Panc1 (cell line): Measurements from ENCODE around the gene C19orf44. TPM values are rescaled to one million over a fixed set of nuclear protein-coding genes. Genes with fewer than 3 reads are reported as not detected.
A peak's percentile ranks its signal among the peaks of the same experiment; 100 is the strongest.
"Not testable (repeated sequence)": the region's sequence is repeated elsewhere in the genome, so short reads cannot be mapped to it uniquely, and the experiment has no call there.

Experiments used
- ATAC-seq: fragments of 200-7000 bp; cut with Tn5 transposase; 2 replicates; pipeline ENCODE4 v1.9.1; 2020; ENCODE audit warnings: mild to moderate bottlenecking, moderate library complexity
- BruUV-seq: library from RNA; stranded (reverse); fragments of 400-500 nt; replicated peaks from 2 replicates; lab custom pipeline; 2021; lab: Mats Ljungman, UMichigan
- CTCF ChIA-PET: fragments of 300-600 bp; sonication (Branson Sonifier 250); formaldehyde crosslinking; loops from one replicate; lab custom pipeline; 2022; ENCODE audit warnings: antibody characterized with exemption; lab: Charles Lee
- POLR2A ChIA-PET: fragments of 300-600 bp; sonication (Branson Sonifier 250); formaldehyde crosslinking; loops from one replicate; lab custom pipeline; 2022; ENCODE audit warnings: antibody characterized with exemption; lab: Charles Lee
- DNase-seq: peaks from one replicate; pipeline ENCODE4 v3.0.0-alpha.2; 2010; ENCODE audit warnings: low read depth, low spot score
- H3K27ac ChIP-seq: 2 replicates; pipeline ENCODE4 v1.5.1; 2011; ENCODE audit warnings: mild to moderate bottlenecking, low read length, inconsistent platforms
- H3K27me3 ChIP-seq: fragments of 200-500 bp; sonication (Bioruptor generic); 2 replicates; pipeline ENCODE4 v1.6.0; 2014; ENCODE audit warnings: low read length, inconsistent platforms; ENCODE audit not compliant: control insufficient read depth, insufficient read depth
- H3K36me3 ChIP-seq: fragments of 200-500 bp; sonication (Bioruptor generic); 2 replicates; pipeline ENCODE4 v1.5.1; 2014; ENCODE audit warnings: inconsistent platforms, mild to moderate bottlenecking, low read length, moderate library complexity; ENCODE audit not compliant: control insufficient read depth, insufficient read depth
- H3K4me1 ChIP-seq: 2 replicates; pipeline ENCODE4 v1.5.1; 2011; ENCODE audit warnings: inconsistent platforms, mild to moderate bottlenecking, low read length, moderate library complexity; ENCODE audit not compliant: control insufficient read depth, insufficient read depth
- H3K4me3 ChIP-seq, 2 experiments: 2 replicates each; pipeline ENCODE4 v1.5.1; 2011 to 2012; ENCODE audit warnings: low read depth in 2 of 2, low read length in 2 of 2, mild to moderate bottlenecking in 2 of 2, inconsistent platforms in 1 of 2, moderate library complexity in 1 of 2
- H3K9me3 ChIP-seq: fragments of 200-500 bp; sonication (Bioruptor generic); 2 replicates; pipeline ENCODE4 v1.5.1; 2014; ENCODE audit warnings: low read depth, mild to moderate bottlenecking, inconsistent platforms, low read length, moderate library complexity; ENCODE audit not compliant: control insufficient read depth, insufficient read depth
- CTCF ChIP-seq: fragments of 450-650 bp; IDR thresholded peaks from 2 replicates; pipeline ENCODE4 v1.5.1; 2017; ENCODE audit warnings: mild to moderate bottlenecking
- POLR2AphosphoS5 ChIP-seq: IDR thresholded peaks from 2 replicates; pipeline ENCODE4 v1.6.1; 2012; ENCODE audit warnings: mild to moderate bottlenecking, low read depth, low read length, moderate library complexity
- REST ChIP-seq, 2 experiments: IDR thresholded peaks; 2 replicates each; pipeline ENCODE4 v1.6.1; 2011 to 2012; ENCODE audit warnings: low read depth in 2 of 2, control low read depth in 1 of 2, low read length in 1 of 2, mild to moderate bottlenecking in 1 of 2, moderate library complexity in 1 of 2; ENCODE audit not compliant: insufficient read depth in 1 of 2
- SIN3A ChIP-seq: IDR thresholded peaks from 2 replicates; pipeline ENCODE4 v1.6.1; 2012; ENCODE audit warnings: low read depth, mild to moderate bottlenecking, low read length, moderate library complexity, borderline replicate concordance; ENCODE audit not compliant: insufficient read depth
- TCF7L2 ChIP-seq: IDR thresholded peaks from 2 replicates; pipeline ENCODE4 v1.6.1; 2011; ENCODE audit warnings: mild to moderate bottlenecking, low read depth, low read length, inconsistent platforms
- in situ Hi-C: cut with HindIII; loops from 2 replicates; pipeline ENCODE4 v1.10.0; 2016; ENCODE audit warnings: low sequenced_read_pairs, low pct_unique_long_range_greater_than_20kb
- intact Hi-C: fragments of 100-400 bp; cut with micrococcal nuclease; formaldehyde crosslinking; loops from one replicate; pipeline ENCODE4 v1.10.0; 2022; ENCODE audit not compliant: unreplicated experiment
- total RNA-seq: library from RNA; stranded (reverse); gene quantifications from one replicate; pipeline ENCODE4 v1.2.1, GENCODE V29; 2021; ENCODE audit not compliant: unreplicated experiment

C19orf44 gene
- total RNA-seq, 1 experiment from 2014 or later: 4.4 TPM

- Histone ChIP-seq H3K27me3 (no peaks in the 10 kb centered on the region), H3K4me1 (peaks cover 10% of the 10 kb centered on the region), H3K4me3 (peak overlapping the region; percentile 72 to 80), H3K27ac (peak overlapping the region; percentile 69), H3K36me3 (peaks cover 2% of the 10 kb centered on the region; the same call in 1 of the 2 replicates), H3K9me3 (no peaks in the 10 kb centered on the region)
- intact Hi-C loops (no loop called here), in situ Hi-C loops (no loop called here)
- no TSS peak for BruUV-seq
- ATAC-seq (no peak), DNase-seq (no peak)
- ChIA-PET POLR2A (interaction anchor here (0.6 kb wide), 1 partner anchor 333 kb away, joined by 7 read pairs; no protein-coding TSS in a partner anchor), CTCF (no interaction called here)
- TF ChIP-seq POLR2AphosphoS5: no peak
- no peak for TF ChIP-seq CTCF
- no peak for TF ChIP-seq REST (IDR thresholded peaks at IDR 0.05; ENCODE audit: insufficient read depth in 1 of 2, low read depth in 2 of 2, low read length in 1 of 2)
- TF ChIP-seq SIN3A: no peak
Observed at GRCh38 chr19:16470541-16470910, 25.7 kb upstream of the C19orf44 start.

GRCh38 chr19:16470911-16471811 lies 25.0 kb upstream of the C19orf44 start:
- Histone ChIP-seq H3K36me3 (peaks cover 2% of the 10 kb centered on the region; the same call in 1 of the 2 replicates), H3K4me3 (peak overlapping the region; percentile 72 to 80), H3K27me3 (no peaks in the 10 kb centered on the region), H3K9me3 (no peaks in the 10 kb centered on the region), H3K27ac (peak overlapping the region; percentile 69), H3K4me1 (peaks cover 10% of the 10 kb centered on the region)
- no peak for DNase-seq
- in situ Hi-C loops: no loop called here
- POLR2A ChIA-PET: interaction anchor here (0.6 kb wide), 1 partner anchor 333 kb away, joined by 7 read pairs; no protein-coding TSS in a partner anchor
- peak; percentile 43 for ATAC-seq
- TF ChIP-seq TCF7L2: no peak
- TF ChIP-seq CTCF: no peak
- no peak for TF ChIP-seq SIN3A
- TF ChIP-seq POLR2AphosphoS5: no peak
- TF ChIP-seq REST (IDR thresholded peaks at IDR 0.05; ENCODE audit: insufficient read depth in 1 of 2, low read depth in 2 of 2, low read length in 1 of 2): no peak
- intact Hi-C loops: no loop called here
- CTCF ChIA-PET: no interaction called here
- TSS peak; percentile 77 for BruUV-seq

GRCh38 chr19:16472559-16472899 lies 23.7 kb upstream of the C19orf44 start:
- ATAC-seq: peak; percentile 1; the same call in 1 of the 2 replicates
- intact Hi-C loops, H3K9me3 ChIP-seq, BruUV-seq, H3K4me1 ChIP-seq, POLR2A ChIA-PET, in situ Hi-C loops, H3K27me3 ChIP-seq, DNase-seq, H3K36me3 ChIP-seq, CTCF ChIA-PET: not testable (repeated sequence)
- H3K27ac ChIP-seq: peak overlapping the region; percentile 80
- peak overlapping the region; percentile 46 to 72 for H3K4me3 ChIP-seq
